CD4-positive, alpha-beta memory T cell (primary cell): ENCODE results near the gene KIAA1217. TPM values are rescaled to one million over a fixed set of nuclear protein-coding genes. Genes with fewer than 3 reads are reported as not detected.

ENCODE experiments used
- CTCF ChIA-PET: fragments of 350-600 bp; sonication (Branson Sonifier 250); formaldehyde crosslinking; loops from one replicate; lab custom pipeline; 2021; ENCODE audit warnings: inconsistent platforms; ENCODE audit not compliant: partially characterized antibody; lab: Charles Lee
- POLR2A ChIA-PET: fragments of 350-600 bp; sonication (Branson Sonifier 250); formaldehyde crosslinking; loops from one replicate; lab custom pipeline; 2021; ENCODE audit not compliant: partially characterized antibody; lab: Charles Lee
- DNase-seq, 5 donors: peaks; one replicate each; pipeline versions ENCODE4 v3.0.0 to v3.0.0-alpha.2; 2020 to 2022; ENCODE audit warnings: mixed read lengths in 1 of 5
- H3K27ac ChIP-seq: one replicate; pipeline ENCODE4 v1.7.0; 2013; ENCODE audit warnings: low read depth, low read length
- H3K27me3 ChIP-seq: 2 replicates; pipeline ENCODE4 v1.7.0; 2013; ENCODE audit warnings: mild to moderate bottlenecking, low read length, moderate library complexity; ENCODE audit not compliant: insufficient read depth
- H3K36me3 ChIP-seq: 2 replicates; pipeline ENCODE4 v1.7.0; 2013; ENCODE audit warnings: mild to moderate bottlenecking, low read length, moderate library complexity; ENCODE audit not compliant: insufficient read depth
- H3K4me1 ChIP-seq: 2 replicates; pipeline ENCODE4 v1.7.0; 2013; ENCODE audit warnings: mild to moderate bottlenecking, low read length, moderate library complexity; ENCODE audit not compliant: insufficient read depth
- H3K4me3 ChIP-seq, 2 donors: one replicate each; pipeline ENCODE4 v1.7.0; 2013; ENCODE audit warnings: low read length in 2 of 2, mild to moderate bottlenecking in 1 of 2
- H3K9me3 ChIP-seq, 2 donors: one replicate each; pipeline ENCODE4 v1.7.0; 2013; ENCODE audit warnings: low read length in 2 of 2, control low read depth in 1 of 2; ENCODE audit not compliant: control insufficient read depth in 1 of 2
- H3K27ac Mint-ChIP-seq, 7 donors: one replicate each; pipeline ENCODE4 v1.8.0; 2020 to 2021; ENCODE audit warnings: mixed read lengths in 7 of 7, mild to moderate bottlenecking in 6 of 7, inconsistent platforms in 3 of 7, moderate library complexity in 3 of 7
- H3K27me3 Mint-ChIP-seq, 2 donors: one replicate each; pipeline ENCODE4 v1.8.0; 2020 to 2021; ENCODE audit warnings: mixed read lengths in 2 of 2
- H3K36me3 Mint-ChIP-seq, 2 donors: one replicate each; pipeline ENCODE4 v1.8.0; 2020 to 2021; ENCODE audit warnings: mixed read lengths in 2 of 2, inconsistent platforms in 1 of 2, mild to moderate bottlenecking in 1 of 2
- H3K4me1 Mint-ChIP-seq, 4 donors: one replicate each; pipeline ENCODE4 v1.8.0; 2020 to 2021; ENCODE audit warnings: mixed read lengths in 4 of 4, mild to moderate bottlenecking in 1 of 4
- H3K4me3 Mint-ChIP-seq, 8 donors: one replicate each; pipeline ENCODE4 v1.8.0; 2020 to 2021; ENCODE audit warnings: mixed read lengths in 8 of 8, mild to moderate bottlenecking in 7 of 8, moderate library complexity in 6 of 8, inconsistent platforms in 3 of 8
- H3K9me3 Mint-ChIP-seq, 8 donors: one replicate each; pipeline ENCODE4 v1.8.0; 2020 to 2021; ENCODE audit warnings: mixed read lengths in 8 of 8, mild to moderate bottlenecking in 5 of 8, inconsistent platforms in 3 of 8, moderate library complexity in 1 of 8
- intact Hi-C: fragments of 100-400 bp; cut with micrococcal nuclease; formaldehyde crosslinking; loops from one replicate; pipeline ENCODE4 v1.15.1; 2023
- polyA plus RNA-seq, 2 donors: library from polyadenylated mRNA; unstranded; fragments of 300-500 nt; fragmentation: Illumina TruSeq; gene quantifications; one replicate each; pipeline ENCODE4 v1.2.3, GENCODE V29; 2021
- total RNA-seq, 2 experiments: library from RNA; stranded (reverse); gene quantifications; one replicate each; pipeline ENCODE4 v1.2.3, GENCODE V29; 2021

Gene KIAA1217
- total and polyA plus RNA-seq, 4 experiments from 2014 or later, result 0.69 to 0.75 (median 0.70) TPM; not detected in 1

DNA sequence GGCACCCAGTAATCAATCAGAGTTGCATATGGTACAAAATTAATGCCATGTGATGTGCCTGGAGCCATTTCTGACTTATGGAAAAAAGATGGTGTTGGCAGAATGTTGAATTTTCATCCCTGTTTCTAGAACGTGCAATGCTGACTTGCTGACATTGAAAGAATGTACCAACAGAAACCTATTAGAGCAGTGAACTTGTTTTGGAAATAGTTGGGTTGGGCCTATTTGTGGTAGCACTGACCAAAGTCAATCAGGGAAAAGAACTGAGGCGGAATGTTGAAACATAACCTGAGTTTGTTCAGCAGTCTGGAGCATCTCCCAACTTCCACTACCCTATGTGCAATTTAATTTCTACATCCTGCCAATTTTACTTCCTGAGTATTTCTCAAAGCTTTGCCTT lies 11.7 kb upstream of the KIAA1217 start:
- Mint-ChIP-seq H3K27me3 (no peaks in the 10 kb centered on the region), H3K36me3 (no peaks in the 10 kb centered on the region), H3K4me1 (no peaks in the 10 kb centered on the region), H3K9me3 (peaks cover 0 to 1% (median 0%) of the 10 kb centered on the region in 8 donors), H3K4me3 (no peak overlapping the region), H3K27ac (no peak overlapping the region)
- ChIA-PET CTCF (interaction anchor here (0.7 to 4.0 kb wide), 7 partner anchors 9 to 1039 kb away, joined by 3 to 34 read pairs (median 4); no protein-coding TSS in a partner anchor), POLR2A (no interaction called here)
- Histone ChIP-seq H3K4me3 (no peak overlapping the region), H3K27ac (no peak overlapping the region), H3K4me1 (no peaks in the 10 kb centered on the region), H3K9me3 (no peaks in the 10 kb centered on the region), H3K27me3 (no peaks in the 10 kb centered on the region), H3K36me3 (no peaks in the 10 kb centered on the region)
- intact Hi-C loops, result loop anchor here (2.0 to 5.0 kb wide), 3 partner anchors 306 to 680 kb away; no protein-coding TSS in a partner anchor
- DNase-seq, result no peak

DNA sequence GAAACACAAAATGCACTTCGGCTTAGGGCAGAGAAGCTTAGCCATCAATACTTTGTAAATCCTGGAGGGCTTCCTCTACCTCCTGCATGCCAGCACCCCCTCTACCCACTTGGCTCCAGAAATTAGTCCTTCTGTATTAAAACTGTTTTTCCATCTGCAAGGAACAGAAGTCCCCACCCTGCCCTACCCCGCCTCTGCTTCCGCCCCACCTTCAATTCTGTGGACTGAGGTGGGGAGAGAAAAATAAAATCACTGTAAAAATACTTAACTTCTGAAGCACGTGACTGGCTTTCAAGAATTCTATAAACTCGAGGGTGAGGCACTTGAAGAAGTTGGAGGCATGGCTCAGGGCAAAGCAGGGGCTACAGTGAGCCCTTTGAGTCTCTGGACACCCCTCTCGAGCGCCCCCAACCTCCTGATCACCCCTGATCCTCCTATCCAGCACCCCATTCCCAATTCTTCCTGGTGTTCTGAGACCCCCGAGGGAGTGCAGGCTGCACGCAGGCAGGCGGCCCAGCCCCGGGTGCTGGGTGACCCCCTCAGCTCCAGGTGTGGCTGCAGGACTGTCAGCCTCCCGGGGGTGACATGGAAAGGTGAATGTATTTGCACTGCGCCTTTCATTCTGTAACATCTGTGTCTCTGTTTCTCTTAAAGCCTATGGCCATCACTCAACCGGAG lies 7.3 kb upstream of the KIAA1217 start:
- POLR2A ChIA-PET, result no interaction called here
- Histone ChIP-seq H3K36me3 (no peaks in the 10 kb centered on the region), H3K4me3 (no peak overlapping the region), H3K27me3 (no peaks in the 10 kb centered on the region), H3K27ac (no peak overlapping the region), H3K4me1 (no peaks in the 10 kb centered on the region), H3K9me3 (no peaks in the 10 kb centered on the region)
- no peaks in the 10 kb centered on the region for H3K9me3 Mint-ChIP-seq
- no peak overlapping the region for H3K27ac Mint-ChIP-seq
- no peaks in the 10 kb centered on the region for H3K36me3 Mint-ChIP-seq
- DNase-seq, result no peak
- peaks cover 6% of the 10 kb centered on the region in 2 donors for H3K27me3 Mint-ChIP-seq
- CTCF ChIA-PET, result interaction anchor here (1.1 kb wide), 1 partner anchor 13 kb away, joined by 3 read pairs; no protein-coding TSS in a partner anchor
- intact Hi-C loops, result no loop called here
- H3K4me1 Mint-ChIP-seq, result no peaks in the 10 kb centered on the region
- no peak overlapping the region for H3K4me3 Mint-ChIP-seq

- DNase-seq, result no peak
- intact Hi-C loops, result no loop called here
- ChIA-PET POLR2A (no interaction called here), CTCF (interaction anchor here (1.1 kb wide), 1 partner anchor 14 kb away, joined by 3 read pairs; no protein-coding TSS in a partner anchor)
- Histone ChIP-seq H3K4me3 (no peak overlapping the region), H3K4me1 (no peaks in the 10 kb centered on the region), H3K36me3 (no peaks in the 10 kb centered on the region), H3K9me3 (no peaks in the 10 kb centered on the region), H3K27me3 (no peaks in the 10 kb centered on the region), H3K27ac (no peak overlapping the region)
- H3K4me1 Mint-ChIP-seq, result no peaks in the 10 kb centered on the region
- no peaks in the 10 kb centered on the region for H3K9me3 Mint-ChIP-seq
- H3K27ac Mint-ChIP-seq, result no peak overlapping the region
- H3K4me3 Mint-ChIP-seq, result no peak overlapping the region
- H3K36me3 Mint-ChIP-seq, result no peaks in the 10 kb centered on the region
- H3K27me3 Mint-ChIP-seq, result peaks cover 6% of the 10 kb centered on the region in 2 donors
Measured at GRCh38 chr10:24202181-24202570, 6.8 kb upstream of the KIAA1217 start.

DNA sequence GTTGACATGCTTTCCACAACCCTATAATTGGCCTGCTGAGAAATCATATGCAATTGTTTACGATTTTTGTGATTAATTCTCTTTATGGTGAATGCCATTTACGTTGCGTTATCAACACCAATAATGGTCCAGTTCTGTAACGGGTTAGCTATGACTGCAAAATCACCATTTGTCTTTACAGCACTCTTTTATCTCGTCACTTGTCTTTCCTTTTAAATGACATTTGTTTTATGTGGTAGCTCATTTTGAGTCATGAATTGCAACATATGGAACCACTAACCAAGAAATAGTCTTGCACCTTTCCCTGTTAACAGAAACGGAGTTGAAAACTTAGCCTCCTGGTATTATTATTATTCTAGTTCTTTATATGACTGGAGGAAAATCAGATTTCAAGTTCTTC lies 3.1 kb upstream of the KIAA1217 start:
- no peak overlapping the region for H3K4me3 ChIP-seq

GRCh38 chr10:24206334-24206733 lies 2.6 kb upstream of the KIAA1217 start:
- Histone ChIP-seq H3K4me3 (no peak overlapping the region), H3K27ac (no peak overlapping the region), H3K36me3 (no peaks in the 10 kb centered on the region), H3K9me3 (no peaks in the 10 kb centered on the region), H3K4me1 (no peaks in the 10 kb centered on the region), H3K27me3 (peaks cover 9% of the 10 kb centered on the region)
- no peak overlapping the region for H3K27ac Mint-ChIP-seq
- intact Hi-C loops, result no loop called here
- H3K4me1 Mint-ChIP-seq, result peaks cover 8 to 21% (median 16%) of the 10 kb centered on the region in 4 donors
- no peaks in the 10 kb centered on the region for H3K36me3 Mint-ChIP-seq
- H3K9me3 Mint-ChIP-seq, result peaks cover 0 to 1% (median 0%) of the 10 kb centered on the region in 8 donors
- POLR2A ChIA-PET, result no interaction called here
- DNase-seq, result no peak
- peaks cover 26 to 35% of the 10 kb centered on the region in 2 donors for H3K27me3 Mint-ChIP-seq
- no peak overlapping the region for H3K4me3 Mint-ChIP-seq
- CTCF ChIA-PET, result interaction anchor here (0.9 kb wide), 1 partner anchor 11 kb away, joined by 3 read pairs; no protein-coding TSS in a partner anchor

More for the DNA sequence above, 3.1 kb upstream of the KIAA1217 start:
- DNase-seq, result no peak
- Histone ChIP-seq H3K27ac (no peak overlapping the region), H3K36me3 (no peaks in the 10 kb centered on the region), H3K9me3 (no peaks in the 10 kb centered on the region), H3K4me1 (no peaks in the 10 kb centered on the region), H3K27me3 (peaks cover 9% of the 10 kb centered on the region)
- Mint-ChIP-seq H3K27ac (no peak overlapping the region), H3K9me3 (peaks cover 0 to under 1% (median 0%) of the 10 kb centered on the region in 8 donors), H3K27me3 (peaks cover 25 to 32% of the 10 kb centered on the region in 2 donors), H3K36me3 (no peaks in the 10 kb centered on the region), H3K4me1 (peaks cover 8 to 21% (median 16%) of the 10 kb centered on the region in 4 donors), H3K4me3 (no peak overlapping the region)
- ChIA-PET CTCF (interaction anchor here (0.9 kb wide), 1 partner anchor 11 kb away, joined by 3 read pairs; no protein-coding TSS in a partner anchor), POLR2A (no interaction called here)
- intact Hi-C loops, result no loop called here

GRCh38 chr10:24206926-24207325 lies 2.0 kb upstream of the KIAA1217 start:
- POLR2A ChIA-PET, result no interaction called here
- H3K27ac ChIP-seq, result no peak overlapping the region
- H3K27ac Mint-ChIP-seq, result no peak overlapping the region
- no peak overlapping the region for H3K4me3 ChIP-seq
- DNase-seq, result no peak
- no peaks in the 10 kb centered on the region for H3K36me3 Mint-ChIP-seq
- H3K27me3 Mint-ChIP-seq, result peaks cover 28 to 35% of the 10 kb centered on the region in 2 donors
- peaks cover 8 to 21% (median 16%) of the 10 kb centered on the region in 4 donors for H3K4me1 Mint-ChIP-seq
- no peaks in the 10 kb centered on the region for H3K4me1 ChIP-seq
- H3K27me3 ChIP-seq, result peaks cover 9% of the 10 kb centered on the region
- H3K36me3 ChIP-seq, result no peaks in the 10 kb centered on the region
- H3K4me3 Mint-ChIP-seq, result no peak overlapping the region
- peaks cover 0 to 1% (median 0%) of the 10 kb centered on the region in 8 donors for H3K9me3 Mint-ChIP-seq
- H3K9me3 ChIP-seq, result no peaks in the 10 kb centered on the region
- CTCF ChIA-PET, result no interaction called here
- intact Hi-C loops, result no loop called here

- H3K4me1 Mint-ChIP-seq, result peaks cover 8 to 21% (median 16%) of the 10 kb centered on the region in 4 donors
- Histone ChIP-seq H3K4me3 (no peak overlapping the region), H3K27me3 (peaks cover 9% of the 10 kb centered on the region), H3K36me3 (no peaks in the 10 kb centered on the region), H3K4me1 (no peaks in the 10 kb centered on the region), H3K27ac (no peak overlapping the region), H3K9me3 (no peaks in the 10 kb centered on the region)
- intact Hi-C loops, result no loop called here
- ChIA-PET POLR2A (no interaction called here), CTCF (interaction anchor here (1.1 kb wide), 1 partner anchor 9 kb away, joined by 4 read pairs; no protein-coding TSS in a partner anchor)
- H3K4me3 Mint-ChIP-seq, result no peak overlapping the region
- DNase-seq, result no peak
- H3K9me3 Mint-ChIP-seq, result peaks cover 0 to 1% (median 0%) of the 10 kb centered on the region in 8 donors
- no peak overlapping the region for H3K27ac Mint-ChIP-seq
- H3K36me3 Mint-ChIP-seq, result no peaks in the 10 kb centered on the region
- peaks cover 32 to 38% of the 10 kb centered on the region in 2 donors for H3K27me3 Mint-ChIP-seq
Measured at GRCh38 chr10:24207341-24207740, 1.6 kb upstream of the KIAA1217 start.
